ENCODE data around the gene RBM48. TPM values are rescaled to one million over a fixed set of nuclear protein-coding genes. Genes with fewer than 3 reads are reported as not detected.

The RBM48 gene
- total and polyA plus RNA-seq, 8 donors, result 10.6 to 20.0 (median 17.7) TPM

DNA sequence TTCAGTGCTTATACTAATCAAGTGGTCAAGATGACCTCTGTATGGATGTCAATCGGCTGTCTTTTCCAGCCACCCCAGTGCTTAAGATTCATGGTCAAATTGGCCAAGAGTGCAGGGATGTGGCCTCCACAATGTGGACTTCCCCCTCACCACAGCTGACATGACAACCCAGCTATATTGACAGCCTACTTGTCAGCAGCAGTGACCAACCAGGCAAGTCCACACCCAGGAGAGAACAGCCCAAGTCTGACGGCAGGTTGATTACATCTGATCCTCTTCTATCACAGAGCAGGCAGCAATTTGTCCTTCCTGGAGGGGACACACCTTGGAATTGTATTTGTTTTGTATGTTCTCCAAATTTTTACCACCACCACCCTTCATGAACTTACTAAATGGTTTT lies 42.6 kb upstream of the RBM48 start:
- no peak for TF ChIP-seq CTCF (IDR thresholded peaks at IDR 0.05)
- H3K4me1 ChIP-seq, result no peaks in the 10 kb centered on the region
- intact Hi-C loops (cut with DNase I), result no loop called here
- no peak overlapping the region for H3K27ac ChIP-seq
- no peaks in the 10 kb centered on the region for H3K9me3 ChIP-seq
- no peak overlapping the region for H3K4me3 ChIP-seq
- DNase-seq, result no peak
- H3K27me3 ChIP-seq, result no peaks in the 10 kb centered on the region
- peaks cover 0 to 61% of the 10 kb centered on the region in 2 donors for H3K36me3 ChIP-seq
- ATAC-seq, result no peak

- Histone ChIP-seq H3K27ac (no peak overlapping the region), H3K4me3 (no peak overlapping the region), H3K36me3 (peaks cover 0 to 79% of the 10 kb centered on the region in 2 donors), H3K4me1 (no peaks in the 10 kb centered on the region), H3K27me3 (no peaks in the 10 kb centered on the region), H3K9me3 (no peaks in the 10 kb centered on the region)
- DNase-seq, result no peak
- no peak for TF ChIP-seq CTCF (IDR thresholded peaks at IDR 0.05)
- intact Hi-C loops (cut with DNase I), result no loop called here
- no peak for ATAC-seq
Measured at GRCh38 chr7:92487804-92488203, 40.8 kb upstream of the RBM48 start.

DNA sequence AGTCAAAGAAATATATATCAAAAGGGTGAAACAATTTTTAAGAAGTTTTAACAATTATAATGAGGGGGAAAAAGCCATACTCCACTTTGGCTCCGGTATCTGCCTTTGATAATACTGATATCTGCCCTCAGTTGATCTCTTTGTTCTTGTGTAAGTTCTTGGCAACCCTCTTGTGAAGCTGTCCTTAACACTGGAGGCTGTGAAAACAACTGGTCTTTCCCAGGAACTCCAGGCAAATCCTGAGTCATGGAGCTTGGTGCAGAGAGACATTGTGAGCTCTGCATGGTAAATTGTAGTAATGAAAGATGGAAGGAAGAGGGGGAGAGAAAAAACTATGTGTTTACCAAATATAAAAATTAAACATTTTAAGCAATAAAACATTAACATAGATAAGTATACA lies 39.0 kb upstream of the RBM48 start:
- Histone ChIP-seq H3K27me3 (no peaks in the 10 kb centered on the region), H3K27ac (no peak overlapping the region), H3K4me3 (no peak overlapping the region), H3K36me3 (peaks cover 0 to 92% of the 10 kb centered on the region in 2 donors), H3K9me3 (no peaks in the 10 kb centered on the region), H3K4me1 (no peaks in the 10 kb centered on the region)
- ATAC-seq, result no peak
- intact Hi-C loops (cut with DNase I), result no loop called here
- TF ChIP-seq CTCF (IDR thresholded peaks at IDR 0.05), result no peak
- no peak for DNase-seq

DNA sequence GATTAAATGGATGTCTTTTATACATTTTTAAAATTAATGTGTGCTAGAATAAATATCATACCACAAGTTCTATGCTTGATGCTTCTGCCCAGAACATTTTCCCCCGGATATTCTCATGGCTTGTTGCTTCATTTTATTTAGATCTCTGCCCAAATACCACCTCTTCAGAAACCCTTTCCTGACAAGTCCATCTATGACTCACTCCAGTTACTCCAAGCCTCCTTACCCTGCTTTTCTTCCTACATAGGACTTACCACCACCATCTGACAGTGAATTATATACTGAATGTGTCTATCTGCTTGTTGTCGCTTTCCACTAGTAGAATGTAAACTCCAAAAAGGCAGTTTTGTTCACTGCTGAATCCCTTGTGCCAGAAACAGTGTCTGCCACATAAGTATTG lies 31.7 kb upstream of the RBM48 start:
- DNase-seq (no peak), ATAC-seq (no peak)
- H3K27me3 ChIP-seq, result no peaks in the 10 kb centered on the region
- H3K4me3 ChIP-seq, result no peak overlapping the region
- no peaks in the 10 kb centered on the region for H3K4me1 ChIP-seq
- H3K36me3 ChIP-seq, result peaks cover 0 to 72% of the 10 kb centered on the region in 2 donors
- H3K9me3 ChIP-seq, result no peaks in the 10 kb centered on the region
- TF ChIP-seq CTCF (IDR thresholded peaks at IDR 0.05), result no peak
- intact Hi-C loops (cut with DNase I), result no loop called here
- no peak overlapping the region for H3K27ac ChIP-seq

- intact Hi-C loops (cut with DNase I), result no loop called here
- DNase-seq, result no peak
- Histone ChIP-seq H3K27ac (no peak overlapping the region), H3K9me3 (no peaks in the 10 kb centered on the region), H3K4me3 (no peak overlapping the region), H3K4me1 (no peaks in the 10 kb centered on the region), H3K36me3 (peaks cover 0 to 58% of the 10 kb centered on the region in 2 donors), H3K27me3 (no peaks in the 10 kb centered on the region)
- ATAC-seq, result no peak
- no peak for TF ChIP-seq CTCF (IDR thresholded peaks at IDR 0.05)
Measured at GRCh38 chr7:92498557-92498956, 30.0 kb upstream of the RBM48 start.

Measured in left lung (tissue), 10 donors.